ENCODE measurements around the gene KRTAP4-11. TPM values are rescaled to one million over a fixed set of nuclear protein-coding genes. Genes with fewer than 3 reads are reported as not detected.

KRTAP4-11 gene
- total RNA-seq, 1 experiment from 2014 or later = not detected

GRCh38 chr17:41076788-41077187, 41.4 kb downstream of the KRTAP4-11 start:
- H4K5ac ChIP-seq (ENCODE audit: insufficient read length, low read depth, low read length) = no peak overlapping the region
- Mint-ChIP-seq H3K27ac (no peak overlapping the region), H3K4me1 (no peaks in the 10 kb centered on the region), H3K36me3 (ENCODE audit: insufficient read depth in 1 of 3, low read depth in 3 of 3) (no peaks in the 10 kb centered on the region), H3K27me3 (ENCODE audit: low read depth) (no peaks in the 10 kb centered on the region; the same call in none of the 2 replicates), H3K9me3 (no peaks in the 10 kb centered on the region; a peak in 1 of 5 replicates), H3K4me3 (no peak overlapping the region)
- no peak for DNase-seq
- no peak overlapping the region for H3K23ac ChIP-seq (ENCODE audit: insufficient read length, low read depth, low read length)
- H3K79me2 ChIP-seq (ENCODE audit: insufficient read depth, low read length) = no peaks in the 10 kb centered on the region
- no peak overlapping the region for H3K9ac ChIP-seq (ENCODE audit: extremely low read depth, insufficient read length, low read length)
- H3K79me1 ChIP-seq (ENCODE audit: insufficient read depth, low read depth, low read length, poor library complexity, severe bottlenecking) = no peaks in the 10 kb centered on the region
- no peak overlapping the region for H3K14ac ChIP-seq (ENCODE audit: insufficient read depth, low read length)
- no peak overlapping the region for H3K18ac ChIP-seq (ENCODE audit: insufficient read length, low read depth, low read length)
- no peaks in the 10 kb centered on the region for H4K20me1 ChIP-seq (ENCODE audit: control insufficient read depth, insufficient read depth, insufficient read length)
- no peak for TF ChIP-seq CTCF (conservative IDR thresholded peaks at IDR 0.05)
- no peaks in the 10 kb centered on the region for H3K23me2 ChIP-seq (ENCODE audit: insufficient read length, low read depth, low read length, poor library complexity, severe bottlenecking)
- no peak overlapping the region for H4K91ac ChIP-seq (ENCODE audit: insufficient read length, low read depth, low read length)
- H3K4me1 ChIP-seq (ENCODE audit: insufficient read depth, low read length) = no peaks in the 10 kb centered on the region
- no peak overlapping the region for H2BK120ac ChIP-seq (ENCODE audit: low read depth, low read length, poor library complexity, severe bottlenecking)
- H3K4ac ChIP-seq (ENCODE audit: low read depth, low read length) = no peak overlapping the region
- no peak overlapping the region for H3K4me2 ChIP-seq (ENCODE audit: insufficient read depth, insufficient read length, low read length)
- H2BK15ac ChIP-seq (ENCODE audit: low read depth, low read length) = no peak overlapping the region
- H4K8ac ChIP-seq (replicated peaks; ENCODE audit: insufficient read length, low read depth, low read length) = no peak overlapping the region
- no peak overlapping the region for H3T11ph ChIP-seq (ENCODE audit: low read length)
- no peak overlapping the region for H2AFZ ChIP-seq (ENCODE audit: low read length)
- no peak overlapping the region for H2AK5ac ChIP-seq (ENCODE audit: insufficient read length, low read length)
- H3K27ac ChIP-seq (ENCODE audit: insufficient read length, low read depth, low read length) = no peak overlapping the region
- H2BK20ac ChIP-seq (ENCODE audit: low read depth, low read length, poor library complexity, severe bottlenecking) = no peak overlapping the region
- no peaks in the 10 kb centered on the region for H3K27me3 ChIP-seq (ENCODE audit: insufficient read depth, low read length)
- no peak overlapping the region for H3K56ac ChIP-seq (ENCODE audit: insufficient read length, low read depth, low read length)
- H2BK12ac ChIP-seq (ENCODE audit: insufficient read length, low read depth, low read length) = no peak overlapping the region
- no peak overlapping the region for H2BK5ac ChIP-seq (ENCODE audit: insufficient read length, low read length)
- no peaks in the 10 kb centered on the region for H3K9me3 ChIP-seq (ENCODE audit: control insufficient read depth, low read depth, low read length)

All from H9 (cell line).